HUES6 (cell line): ENCODE results near the gene MYO9A.
A peak's percentile ranks its signal among the peaks of the same experiment; 100 is the strongest.

Experiments used
- H3K27ac ChIP-seq: 2 replicates; pipeline ENCODE4 v1.7.0; 2013; ENCODE audit warnings: low read depth, mild to moderate bottlenecking, low read length, inconsistent platforms
- H3K27me3 ChIP-seq: 2 replicates; pipeline ENCODE4 v1.6.1; 2013; ENCODE audit warnings: low read length; ENCODE audit not compliant: control insufficient read depth, insufficient read depth
- H3K36me3 ChIP-seq: 2 replicates; pipeline ENCODE4 v1.6.1; 2013; ENCODE audit warnings: low read length; ENCODE audit not compliant: control insufficient read depth, insufficient read depth
- H3K4me1 ChIP-seq: 2 replicates; pipeline ENCODE4 v1.6.1; 2013; ENCODE audit warnings: low read length; ENCODE audit not compliant: control insufficient read depth, insufficient read depth
- H3K4me3 ChIP-seq: 2 replicates; pipeline ENCODE4 v1.5.1; 2013; ENCODE audit warnings: low read depth, low read length
- H3K9ac ChIP-seq: one replicate; pipeline ENCODE4 v1.6.1; 2013; ENCODE audit warnings: mild to moderate bottlenecking, low read length
- H3K9me3 ChIP-seq: 2 replicates; pipeline ENCODE4 v1.6.1; 2013; ENCODE audit warnings: low read depth, low read length; ENCODE audit not compliant: control insufficient read depth, insufficient read depth

MYO9A gene

GRCh38 chr15:72118017-72118978 is at the start of gene MYO9A, which contains the start of gene SENP8:
TSS of gene MYO9A (minus strand) at chr15:72118150. CDS start at chr15:72046563, 71,587 bp downstream.
TSS of gene SENP8 (plus strand) at chr15:72118403. CDS start at chr15:72139624, 21,221 bp downstream.
- peak within 1 kb of the TSS; percentile 46 for H3K27ac ChIP-seq
- H3K9ac ChIP-seq, result peak within 1 kb of the TSS; percentile 82
- no peaks in the 10 kb centered on the region for H3K27me3 ChIP-seq
- peak within 1 kb of the TSS; percentile 99 for H3K4me3 ChIP-seq
- H3K36me3 ChIP-seq, result no peaks in the 10 kb centered on the region
- peaks cover 3% of the 10 kb centered on the region; the same call in 1 of the 2 replicates for H3K4me1 ChIP-seq
- H3K9me3 ChIP-seq, result no peaks in the 10 kb centered on the region

- H3K27me3 ChIP-seq, result no peaks in the 10 kb centered on the region
- H3K27ac ChIP-seq, result no peak overlapping the region
- no peaks in the 10 kb centered on the region for H3K36me3 ChIP-seq
- no peak overlapping the region for H3K9ac ChIP-seq
- peaks cover 14% of the 10 kb centered on the region; the same call in 1 of the 2 replicates for H3K4me1 ChIP-seq
- no peak overlapping the region for H3K4me3 ChIP-seq
- no peaks in the 10 kb centered on the region for H3K9me3 ChIP-seq
Measured at GRCh38 chr15:72167445-72167844, 49.5 kb upstream of the MYO9A start.

- Histone ChIP-seq H3K27me3 (no peaks in the 10 kb centered on the region), H3K36me3 (no peaks in the 10 kb centered on the region), H3K27ac (no peak overlapping the region), H3K9ac (no peak overlapping the region), H3K4me3 (no peak overlapping the region), H3K4me1 (peaks cover 14% of the 10 kb centered on the region; the same call in 1 of the 2 replicates), H3K9me3 (no peaks in the 10 kb centered on the region)
Measured at GRCh38 chr15:72166716-72167417, 48.9 kb upstream of the MYO9A start.

GRCh38 chr15:72163719-72164118 is 45.8 kb upstream of the MYO9A start:
- Histone ChIP-seq H3K27ac (no peak overlapping the region), H3K4me1 (peaks cover 9% of the 10 kb centered on the region; the same call in 1 of the 2 replicates), H3K4me3 (no peak overlapping the region), H3K36me3 (no peaks in the 10 kb centered on the region), H3K27me3 (no peaks in the 10 kb centered on the region), H3K9ac (no peak overlapping the region), H3K9me3 (no peaks in the 10 kb centered on the region)

DNA sequence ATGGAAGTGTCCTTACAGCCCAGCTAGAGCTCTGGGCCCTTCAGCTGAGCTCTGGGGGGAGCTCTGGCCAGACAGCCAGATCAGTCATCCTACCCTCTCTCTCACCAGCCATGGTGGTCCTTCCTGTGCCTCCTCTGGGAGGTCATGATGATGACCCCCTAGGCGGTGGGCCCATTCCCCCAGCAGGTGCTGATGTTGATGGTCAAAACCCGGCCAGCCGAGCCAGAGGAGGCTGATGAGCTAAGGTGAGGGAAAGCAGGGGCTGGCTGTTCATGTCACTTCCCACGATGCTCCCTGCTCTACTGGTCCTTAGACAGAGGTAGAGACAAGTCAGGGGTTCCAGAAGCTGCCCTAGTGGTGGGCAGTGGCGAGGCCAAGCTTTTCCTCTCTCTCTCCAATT is 44.6 kb upstream of the MYO9A start:
- no peaks in the 10 kb centered on the region for H3K27me3 ChIP-seq
- H3K9me3 ChIP-seq, result no peaks in the 10 kb centered on the region
- no peak overlapping the region for H3K27ac ChIP-seq
- no peak overlapping the region for H3K4me3 ChIP-seq
- H3K36me3 ChIP-seq, result no peaks in the 10 kb centered on the region
- H3K4me1 ChIP-seq, result no peaks in the 10 kb centered on the region
- no peak overlapping the region for H3K9ac ChIP-seq

DNA sequence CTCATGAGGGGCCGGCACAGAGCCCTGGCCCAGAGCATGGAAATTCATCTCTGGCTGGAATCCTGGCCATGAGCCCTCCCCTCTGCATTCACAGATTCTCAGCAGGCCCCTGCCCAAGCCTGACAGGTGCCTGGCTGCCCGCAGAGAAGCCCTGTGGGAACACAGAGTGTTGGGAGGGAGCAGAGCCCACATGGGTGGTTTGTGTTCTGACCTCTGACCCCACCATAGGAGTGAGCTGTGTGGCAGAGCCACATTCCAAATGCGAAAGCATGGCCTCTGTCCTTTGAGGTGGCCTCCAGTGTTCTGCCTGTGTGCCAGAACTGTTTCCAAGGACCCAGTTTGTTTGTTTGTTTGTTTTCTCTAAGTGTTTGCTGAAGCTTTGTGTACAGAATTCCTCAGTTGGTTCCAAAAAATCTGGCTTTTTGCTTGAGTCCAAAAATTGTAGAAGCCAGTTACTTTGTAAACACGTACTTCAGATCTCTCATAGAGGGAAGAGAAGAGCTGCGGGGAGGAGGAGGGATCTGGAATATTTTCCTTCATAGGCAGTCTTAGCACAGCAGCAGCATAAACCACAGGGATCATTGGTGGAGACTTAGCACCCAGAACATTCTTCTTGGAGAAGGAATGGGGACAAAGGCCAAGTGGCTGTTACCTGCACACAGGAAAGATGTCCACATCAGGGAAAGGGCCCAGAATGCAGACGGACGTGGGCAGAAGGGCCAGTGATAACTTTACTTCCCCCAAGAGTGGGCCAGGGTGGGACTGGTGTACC is 43.6 kb upstream of the MYO9A start:
- H3K4me1 ChIP-seq, result no peaks in the 10 kb centered on the region
- no peaks in the 10 kb centered on the region for H3K27me3 ChIP-seq
- no peaks in the 10 kb centered on the region for H3K36me3 ChIP-seq
- no peak overlapping the region for H3K4me3 ChIP-seq
- no peak overlapping the region for H3K9ac ChIP-seq
- H3K9me3 ChIP-seq, result no peaks in the 10 kb centered on the region
- H3K27ac ChIP-seq, result no peak overlapping the region

DNA sequence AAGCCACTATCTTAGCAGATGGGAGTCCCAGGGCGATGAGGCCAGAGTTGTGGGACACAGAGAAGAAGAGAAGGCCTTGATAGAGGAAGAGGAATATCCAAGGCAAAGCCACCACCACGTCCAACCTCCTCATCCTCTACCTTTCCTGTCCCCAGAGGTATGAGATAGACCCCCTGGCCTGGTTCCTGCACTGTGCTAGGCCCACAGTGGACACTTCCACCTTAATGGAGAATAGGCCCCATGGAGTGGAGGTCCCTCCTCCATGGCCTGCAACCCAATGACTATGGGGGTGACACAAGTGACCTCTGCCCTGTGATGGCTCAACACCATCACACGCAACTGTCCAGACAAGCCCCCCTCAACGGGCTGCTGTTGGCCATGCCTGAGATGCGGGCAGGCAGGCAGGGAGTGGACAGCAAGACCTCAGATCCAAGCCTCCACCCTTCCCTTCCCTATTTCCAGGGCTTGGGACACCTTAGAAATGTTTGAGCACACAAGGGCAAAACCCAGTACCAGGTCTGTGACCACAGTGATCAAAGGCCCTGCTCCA is 42.8 kb upstream of the MYO9A start:
- Histone ChIP-seq H3K9ac (no peak overlapping the region), H3K27me3 (peaks cover 2% of the 10 kb centered on the region; the same call in 1 of the 2 replicates), H3K27ac (no peak overlapping the region), H3K36me3 (no peaks in the 10 kb centered on the region), H3K4me3 (no peak overlapping the region), H3K9me3 (no peaks in the 10 kb centered on the region), H3K4me1 (peaks cover 2% of the 10 kb centered on the region; the same call in 1 of the 2 replicates)

DNA sequence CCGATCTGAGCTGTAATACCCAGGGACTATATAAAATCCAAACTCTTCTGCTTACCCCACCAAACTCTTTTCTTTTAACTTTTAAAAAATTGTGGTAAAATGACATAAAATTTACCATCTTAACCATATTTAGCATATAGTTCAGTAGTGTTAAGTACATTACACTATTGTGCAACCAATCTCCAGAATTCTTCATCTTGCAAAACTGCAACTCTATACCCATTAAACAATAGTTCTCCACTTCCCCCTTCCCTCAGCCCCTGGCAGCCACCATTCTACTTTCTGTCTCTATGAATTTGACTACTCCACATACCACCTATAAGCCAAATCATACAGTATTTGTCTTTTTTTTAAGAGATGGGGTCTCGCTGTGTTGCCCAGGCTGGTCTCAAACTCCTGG is 39.0 kb upstream of the MYO9A start:
- Histone ChIP-seq H3K36me3 (no peaks in the 10 kb centered on the region), H3K4me1 (peaks cover 10% of the 10 kb centered on the region; the same call in 1 of the 2 replicates), H3K9me3 (no peaks in the 10 kb centered on the region), H3K27me3 (peaks cover 6% of the 10 kb centered on the region; the same call in 1 of the 2 replicates), H3K27ac (no peak overlapping the region), H3K4me3 (no peak overlapping the region), H3K9ac (no peak overlapping the region)

GRCh38 chr15:72155635-72156616 is 38.0 kb upstream of the MYO9A start:
- Histone ChIP-seq H3K27ac (no peak overlapping the region), H3K27me3 (peaks cover 6% of the 10 kb centered on the region; the same call in 1 of the 2 replicates), H3K9me3 (no peaks in the 10 kb centered on the region), H3K4me1 (peaks cover 10% of the 10 kb centered on the region; the same call in 1 of the 2 replicates), H3K9ac (no peak overlapping the region), H3K4me3 (peak overlapping the region; percentile 33), H3K36me3 (no peaks in the 10 kb centered on the region)
